WTC11 (cell line): ENCODE results near the gene SLC44A3.

Experiments used
- ESRRA ChIP-seq: sonication (generic); formaldehyde crosslinking; IDR thresholded peaks from 2 replicates; pipeline ENCODE4 v1.8.1; 2022; ENCODE audit warnings: mild to moderate bottlenecking, missing genetic modification reagents, borderline replicate concordance
- ETV6 ChIP-seq: sonication (generic); formaldehyde crosslinking; IDR thresholded peaks from 2 replicates; pipeline ENCODE4 v1.8.1; 2022; ENCODE audit warnings: mild to moderate bottlenecking, missing genetic modification reagents
- FOXJ3 ChIP-seq: sonication (generic); formaldehyde crosslinking; IDR thresholded peaks from 2 replicates; pipeline ENCODE4 v1.9.0; 2021; ENCODE audit warnings: missing genetic modification reagents, mild to moderate bottlenecking, borderline replicate concordance
- IRF2 ChIP-seq: sonication (generic); formaldehyde crosslinking; IDR thresholded peaks from 2 replicates; pipeline ENCODE4 v1.8.0; 2022; ENCODE audit warnings: low read depth, missing genetic modification reagents, borderline replicate concordance
- JUN ChIP-seq: sonication (generic); formaldehyde crosslinking; IDR thresholded peaks from 2 replicates; pipeline ENCODE4 v1.8.0; 2023; ENCODE audit warnings: mild to moderate bottlenecking, missing genetic modification reagents
- KAT7 ChIP-seq: sonication (generic); formaldehyde crosslinking; IDR thresholded peaks from 2 replicates; pipeline ENCODE4 v1.8.1; 2023; ENCODE audit warnings: missing genetic modification reagents, mild to moderate bottlenecking, borderline replicate concordance
- SMAD4 ChIP-seq: sonication (generic); formaldehyde crosslinking; IDR thresholded peaks from 2 replicates; pipeline ENCODE4 v1.8.0; 2022; ENCODE audit warnings: mild to moderate bottlenecking, missing genetic modification reagents
- TEAD4 ChIP-seq: sonication (generic); formaldehyde crosslinking; IDR thresholded peaks from 2 replicates; pipeline ENCODE4 v1.8.0; 2022; ENCODE audit warnings: mild to moderate bottlenecking, missing genetic modification reagents
- ZNF232 ChIP-seq: sonication (generic); formaldehyde crosslinking; IDR thresholded peaks from 2 replicates; pipeline ENCODE4 v1.8.0; 2022; ENCODE audit warnings: mild to moderate bottlenecking, missing genetic modification reagents
- TF ChIP-seq, protein P1 (sequence below): sonication (generic); formaldehyde crosslinking; IDR thresholded peaks from 2 replicates; pipeline ENCODE4 v1.8.0; 2023; ENCODE audit warnings: missing genetic modification reagents, mild to moderate bottlenecking, borderline replicate concordance
- TF ChIP-seq, protein P2 (sequence below): fragments of 200-600 bp; IDR thresholded peaks from 2 replicates; pipeline ENCODE4 v1.8.0; 2022; ENCODE audit warnings: antibody characterized with exemption
- TF ChIP-seq, protein P3 (sequence below): sonication (generic); formaldehyde crosslinking; conservative IDR thresholded peaks from 2 replicates; pipeline ENCODE4 v1.8.1; 2022; ENCODE audit warnings: mild to moderate bottlenecking, missing genetic modification reagents
- TF ChIP-seq, protein P4 (sequence below): sonication (generic); formaldehyde crosslinking; IDR thresholded peaks from 2 replicates; pipeline ENCODE4 v1.8.0; 2022; ENCODE audit warnings: mild to moderate bottlenecking, missing genetic modification reagents
- TF ChIP-seq, protein P5 (sequence below): sonication (generic); formaldehyde crosslinking; IDR thresholded peaks from 2 replicates; pipeline ENCODE4 v1.8.1; 2023; ENCODE audit warnings: mild to moderate bottlenecking, missing genetic modification reagents, moderate library complexity

DNA sequence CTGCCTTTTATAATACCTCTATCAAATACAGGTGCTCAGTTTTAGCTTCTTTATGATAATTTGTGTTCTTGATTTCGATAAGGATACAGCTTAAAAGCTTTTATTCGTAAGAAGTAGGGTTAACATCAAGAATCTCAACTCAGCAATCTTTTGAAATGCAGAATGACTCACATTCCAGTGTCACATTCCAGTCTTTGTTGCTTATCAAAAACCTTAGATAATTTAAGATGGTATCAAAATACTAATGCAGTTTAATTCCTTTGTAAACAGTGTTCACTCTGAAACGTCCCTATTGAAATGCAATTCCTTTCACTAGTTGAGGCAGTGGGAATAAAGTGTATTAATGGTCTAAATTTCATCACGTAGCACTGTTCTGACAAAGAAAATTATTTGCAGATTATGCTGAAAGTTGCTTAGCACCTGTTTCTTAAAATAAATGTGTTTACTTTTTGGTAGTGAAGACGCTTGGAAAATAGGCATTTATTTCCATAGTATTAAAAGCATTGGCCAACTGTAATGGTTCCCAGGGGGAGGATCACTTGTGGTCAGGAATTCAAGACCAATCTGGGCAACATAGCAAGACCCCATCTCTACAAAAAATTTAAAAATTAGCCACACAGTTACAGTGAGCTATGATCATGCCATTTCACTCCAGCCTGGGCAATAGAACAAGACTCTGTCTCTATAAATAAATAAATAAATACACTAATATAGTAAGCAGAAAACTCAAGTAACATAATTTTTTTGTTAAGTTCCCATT is 116.9 kb downstream of the SLC44A3 start:
- TF ChIP-seq KAT7 (CRISPR knock-in tag), result no peak
- TF ChIP-seq, protein P1, sequence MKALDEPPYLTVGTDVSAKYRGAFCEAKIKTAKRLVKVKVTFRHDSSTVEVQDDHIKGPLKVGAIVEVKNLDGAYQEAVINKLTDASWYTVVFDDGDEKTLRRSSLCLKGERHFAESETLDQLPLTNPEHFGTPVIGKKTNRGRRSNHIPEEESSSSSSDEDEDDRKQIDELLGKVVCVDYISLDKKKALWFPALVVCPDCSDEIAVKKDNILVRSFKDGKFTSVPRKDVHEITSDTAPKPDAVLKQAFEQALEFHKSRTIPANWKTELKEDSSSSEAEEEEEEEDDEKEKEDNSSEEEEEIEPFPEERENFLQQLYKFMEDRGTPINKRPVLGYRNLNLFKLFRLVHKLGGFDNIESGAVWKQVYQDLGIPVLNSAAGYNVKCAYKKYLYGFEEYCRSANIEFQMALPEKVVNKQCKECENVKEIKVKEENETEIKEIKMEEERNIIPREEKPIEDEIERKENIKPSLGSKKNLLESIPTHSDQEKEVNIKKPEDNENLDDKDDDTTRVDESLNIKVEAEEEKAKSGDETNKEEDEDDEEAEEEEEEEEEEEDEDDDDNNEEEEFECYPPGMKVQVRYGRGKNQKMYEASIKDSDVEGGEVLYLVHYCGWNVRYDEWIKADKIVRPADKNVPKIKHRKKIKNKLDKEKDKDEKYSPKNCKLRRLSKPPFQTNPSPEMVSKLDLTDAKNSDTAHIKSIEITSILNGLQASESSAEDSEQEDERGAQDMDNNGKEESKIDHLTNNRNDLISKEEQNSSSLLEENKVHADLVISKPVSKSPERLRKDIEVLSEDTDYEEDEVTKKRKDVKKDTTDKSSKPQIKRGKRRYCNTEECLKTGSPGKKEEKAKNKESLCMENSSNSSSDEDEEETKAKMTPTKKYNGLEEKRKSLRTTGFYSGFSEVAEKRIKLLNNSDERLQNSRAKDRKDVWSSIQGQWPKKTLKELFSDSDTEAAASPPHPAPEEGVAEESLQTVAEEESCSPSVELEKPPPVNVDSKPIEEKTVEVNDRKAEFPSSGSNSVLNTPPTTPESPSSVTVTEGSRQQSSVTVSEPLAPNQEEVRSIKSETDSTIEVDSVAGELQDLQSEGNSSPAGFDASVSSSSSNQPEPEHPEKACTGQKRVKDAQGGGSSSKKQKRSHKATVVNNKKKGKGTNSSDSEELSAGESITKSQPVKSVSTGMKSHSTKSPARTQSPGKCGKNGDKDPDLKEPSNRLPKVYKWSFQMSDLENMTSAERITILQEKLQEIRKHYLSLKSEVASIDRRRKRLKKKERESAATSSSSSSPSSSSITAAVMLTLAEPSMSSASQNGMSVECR (CRISPR knock-in tag), result no peak
- no peak for TF ChIP-seq ESRRA (CRISPR knock-in tag)
- no peak for TF ChIP-seq ZNF232 (CRISPR knock-in tag)
- no peak for TF ChIP-seq SMAD4 (CRISPR knock-in tag)
- TF ChIP-seq, protein P2, sequence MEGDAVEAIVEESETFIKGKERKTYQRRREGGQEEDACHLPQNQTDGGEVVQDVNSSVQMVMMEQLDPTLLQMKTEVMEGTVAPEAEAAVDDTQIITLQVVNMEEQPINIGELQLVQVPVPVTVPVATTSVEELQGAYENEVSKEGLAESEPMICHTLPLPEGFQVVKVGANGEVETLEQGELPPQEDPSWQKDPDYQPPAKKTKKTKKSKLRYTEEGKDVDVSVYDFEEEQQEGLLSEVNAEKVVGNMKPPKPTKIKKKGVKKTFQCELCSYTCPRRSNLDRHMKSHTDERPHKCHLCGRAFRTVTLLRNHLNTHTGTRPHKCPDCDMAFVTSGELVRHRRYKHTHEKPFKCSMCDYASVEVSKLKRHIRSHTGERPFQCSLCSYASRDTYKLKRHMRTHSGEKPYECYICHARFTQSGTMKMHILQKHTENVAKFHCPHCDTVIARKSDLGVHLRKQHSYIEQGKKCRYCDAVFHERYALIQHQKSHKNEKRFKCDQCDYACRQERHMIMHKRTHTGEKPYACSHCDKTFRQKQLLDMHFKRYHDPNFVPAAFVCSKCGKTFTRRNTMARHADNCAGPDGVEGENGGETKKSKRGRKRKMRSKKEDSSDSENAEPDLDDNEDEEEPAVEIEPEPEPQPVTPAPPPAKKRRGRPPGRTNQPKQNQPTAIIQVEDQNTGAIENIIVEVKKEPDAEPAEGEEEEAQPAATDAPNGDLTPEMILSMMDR, result no peak
- no peak for TF ChIP-seq TEAD4 (CRISPR knock-in tag)
- TF ChIP-seq, protein P3, sequence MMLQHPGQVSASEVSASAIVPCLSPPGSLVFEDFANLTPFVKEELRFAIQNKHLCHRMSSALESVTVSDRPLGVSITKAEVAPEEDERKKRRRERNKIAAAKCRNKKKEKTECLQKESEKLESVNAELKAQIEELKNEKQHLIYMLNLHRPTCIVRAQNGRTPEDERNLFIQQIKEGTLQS (CRISPR knock-in tag), result no peak
- no peak for TF ChIP-seq JUN
- TF ChIP-seq, protein P4, sequence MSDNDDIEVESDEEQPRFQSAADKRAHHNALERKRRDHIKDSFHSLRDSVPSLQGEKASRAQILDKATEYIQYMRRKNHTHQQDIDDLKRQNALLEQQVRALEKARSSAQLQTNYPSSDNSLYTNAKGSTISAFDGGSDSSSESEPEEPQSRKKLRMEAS (CRISPR knock-in tag), result no peak
- TF ChIP-seq FOXJ3 (CRISPR knock-in tag), result no peak
- no peak for TF ChIP-seq IRF2 (CRISPR knock-in tag)
- TF ChIP-seq, protein P5, sequence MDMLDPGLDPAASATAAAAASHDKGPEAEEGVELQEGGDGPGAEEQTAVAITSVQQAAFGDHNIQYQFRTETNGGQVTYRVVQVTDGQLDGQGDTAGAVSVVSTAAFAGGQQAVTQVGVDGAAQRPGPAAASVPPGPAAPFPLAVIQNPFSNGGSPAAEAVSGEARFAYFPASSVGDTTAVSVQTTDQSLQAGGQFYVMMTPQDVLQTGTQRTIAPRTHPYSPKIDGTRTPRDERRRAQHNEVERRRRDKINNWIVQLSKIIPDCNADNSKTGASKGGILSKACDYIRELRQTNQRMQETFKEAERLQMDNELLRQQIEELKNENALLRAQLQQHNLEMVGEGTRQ (CRISPR knock-in tag), result no peak
- TF ChIP-seq ETV6, result no peak
